Activated CD8-positive, alpha-beta T cell treated with anti-CD3 and anti-CD28 coated beads for 36 hours (primary cell): ENCODE results near the gene LYZL2. TPM values are rescaled to one million over a fixed set of nuclear protein-coding genes. Genes with fewer than 3 reads are reported as not detected.

Source experiments
- ATAC-seq: fragments of 200-7000 bp; cut with Tn5 transposase; one replicate; pipeline ENCODE4 v1.10.0; 2021; ENCODE audit warnings: mild to moderate bottlenecking, moderate library complexity
- CTCF ChIA-PET: fragments of 350-600 bp; sonication (Branson Sonifier 250); formaldehyde crosslinking; loops from one replicate; lab custom pipeline; 2021; ENCODE audit warnings: antibody characterized with exemption; lab: Charles Lee
- POLR2A ChIA-PET: fragments of 350-600 bp; sonication (Branson Sonifier 250); formaldehyde crosslinking; loops from one replicate; lab custom pipeline; 2021; ENCODE audit warnings: antibody characterized with exemption; lab: Charles Lee
- DNase-seq: peaks from one replicate; pipeline ENCODE4 v3.0.0-alpha.2; 2020
- H3K27ac Mint-ChIP-seq: one replicate; pipeline ENCODE4 v1.8.0; 2021; ENCODE audit warnings: mild to moderate bottlenecking, mixed read lengths
- H3K27me3 Mint-ChIP-seq: one replicate; pipeline ENCODE4 v1.8.0; 2021; ENCODE audit warnings: mixed read lengths
- H3K36me3 Mint-ChIP-seq: one replicate; pipeline ENCODE4 v1.8.0; 2021; ENCODE audit warnings: low read depth, mixed read lengths
- H3K4me1 Mint-ChIP-seq: one replicate; pipeline ENCODE4 v1.8.0; 2021; ENCODE audit warnings: low read depth, mixed read lengths
- H3K4me3 Mint-ChIP-seq: one replicate; pipeline ENCODE4 v1.8.0; 2021; ENCODE audit warnings: mild to moderate bottlenecking, moderate library complexity, mixed read lengths
- H3K9me3 Mint-ChIP-seq: one replicate; pipeline ENCODE4 v1.8.0; 2021; ENCODE audit warnings: mixed read lengths
- CTCF ChIP-seq: fragments of 200-600 bp; IDR thresholded peaks from one replicate; pipeline ENCODE4 v1.8.0; 2022; ENCODE audit warnings: antibody characterized with exemption, mild to moderate bottlenecking
- intact Hi-C: fragments of 100-400 bp; cut with micrococcal nuclease; formaldehyde crosslinking; loops from one replicate; pipeline ENCODE4 v1.10.0; 2022
- total RNA-seq, 2 experiments: library from RNA; stranded (reverse); gene quantifications; one replicate each; pipeline ENCODE4 v1.2.3, GENCODE V29; 2021

LYZL2 gene
- total RNA-seq, 2 experiments from 2014 or later: not detected

- CTCF ChIA-PET: interaction anchor here (0.8 to 9.1 kb wide), 8 partner anchors 21 to 258 kb away, joined by 3 to 129 read pairs (median 5); no protein-coding TSS in a partner anchor
- Mint-ChIP-seq H3K9me3 (no peaks in the 10 kb centered on the region), H3K27ac (no peak overlapping the region), H3K36me3 (no peaks in the 10 kb centered on the region), H3K4me3 (peak overlapping the region; percentile 23), H3K4me1 (peaks cover 4% of the 10 kb centered on the region), H3K27me3 (peaks cover 2% of the 10 kb centered on the region)
- POLR2A ChIA-PET: interaction anchor here (0.5 to 0.9 kb wide), 3 partner anchors 56 to 237 kb away, joined by 3 to 4 read pairs (median 3); no protein-coding TSS in a partner anchor
- TF ChIP-seq CTCF: no peak
- intact Hi-C loops: no loop called here
- peak; percentile 7 for DNase-seq
- no peak for ATAC-seq
These were observed 45.7 kb downstream of the LYZL2 start for GRCh38 chr10:30583778-30584415.

DNA sequence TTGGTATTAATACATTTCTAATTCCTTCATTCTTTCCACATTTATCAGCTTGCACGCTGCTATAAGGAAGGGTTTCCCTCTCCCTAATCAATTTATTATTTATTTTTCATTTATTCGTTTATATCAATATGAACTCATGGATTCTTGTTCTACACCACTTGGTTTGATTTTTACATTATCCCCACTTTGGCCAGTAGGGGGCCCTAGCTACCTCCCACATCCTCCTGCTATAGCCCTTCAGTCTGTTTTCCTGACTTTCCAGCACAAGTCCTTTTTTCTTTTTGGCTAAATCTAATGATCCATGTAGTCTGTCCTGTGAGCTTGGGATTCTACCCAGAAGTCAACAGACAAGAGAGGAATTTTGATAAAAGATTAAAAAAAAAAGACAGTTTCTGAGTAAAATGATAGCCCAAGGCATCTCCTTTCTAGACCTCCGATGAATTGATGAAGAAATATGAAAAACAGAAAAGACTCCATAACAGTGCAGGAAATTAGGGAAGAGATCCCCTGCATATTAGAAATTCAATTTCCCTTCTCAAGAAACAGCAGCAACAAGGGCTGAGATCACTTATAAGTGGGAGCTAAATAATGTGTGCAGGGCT lies 47.7 kb downstream of the LYZL2 start:
- CTCF ChIA-PET: interaction anchor here (0.6 to 3.3 kb wide), 47 partner anchors 10 to 332 kb away, joined by 3 to 93 read pairs (median 4); no protein-coding TSS in a partner anchor
- POLR2A ChIA-PET: no interaction called here
- Mint-ChIP-seq H3K27me3 (peaks cover 2% of the 10 kb centered on the region), H3K9me3 (no peaks in the 10 kb centered on the region), H3K36me3 (no peaks in the 10 kb centered on the region), H3K27ac (no peak overlapping the region), H3K4me3 (no peak overlapping the region), H3K4me1 (peaks cover 4% of the 10 kb centered on the region)
- ATAC-seq: no peak
- peak; percentile 37 for DNase-seq
- intact Hi-C loops: no loop called here
- peak; percentile 97 for TF ChIP-seq CTCF

DNA sequence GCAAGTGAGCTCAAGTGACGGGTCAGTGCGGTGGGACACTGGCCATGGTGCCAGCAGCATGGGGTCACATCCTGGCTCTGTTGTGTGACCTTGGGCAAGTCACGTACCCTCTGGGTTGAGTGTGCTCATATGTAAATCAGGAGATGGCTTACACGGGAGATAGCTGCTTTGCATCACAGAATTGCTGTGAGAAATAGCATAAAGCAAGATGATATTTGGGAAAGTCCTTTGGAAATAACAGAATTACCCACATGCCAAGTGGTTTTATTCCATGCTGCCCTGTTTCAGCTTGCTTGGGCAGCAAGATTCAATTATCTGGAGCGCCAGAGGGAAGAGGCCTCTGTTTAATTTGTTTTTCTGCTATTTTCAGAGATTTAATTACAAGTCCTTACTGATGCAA lies 48.9 kb downstream of the LYZL2 start:
- no peaks in the 10 kb centered on the region for H3K36me3 Mint-ChIP-seq
- no peak for ATAC-seq
- H3K27ac Mint-ChIP-seq: no peak overlapping the region
- intact Hi-C loops: no loop called here
- H3K4me1 Mint-ChIP-seq: peaks cover 4% of the 10 kb centered on the region
- H3K9me3 Mint-ChIP-seq: no peaks in the 10 kb centered on the region
- no peak overlapping the region for H3K4me3 Mint-ChIP-seq
- H3K27me3 Mint-ChIP-seq: peaks cover 3% of the 10 kb centered on the region
- TF ChIP-seq CTCF: no peak
- ChIA-PET POLR2A (interaction anchor here (0.5 kb wide), 1 partner anchor 251 kb away, joined by 3 read pairs; no protein-coding TSS in a partner anchor), CTCF (interaction anchor here (0.9 to 3.3 kb wide), 19 partner anchors 10 to 234 kb away, joined by 3 to 93 read pairs (median 10); no protein-coding TSS in a partner anchor)
- DNase-seq: no peak

- no peak for TF ChIP-seq CTCF
- ChIA-PET CTCF (interaction anchor here (1.1 to 3.3 kb wide), 12 partner anchors 9 to 196 kb away, joined by 3 to 93 read pairs (median 14); no protein-coding TSS in a partner anchor), POLR2A (interaction anchor here (0.5 kb wide), 1 partner anchor 251 kb away, joined by 3 read pairs; no protein-coding TSS in a partner anchor)
- Mint-ChIP-seq H3K27me3 (peaks cover 3% of the 10 kb centered on the region), H3K36me3 (no peaks in the 10 kb centered on the region), H3K4me3 (no peak overlapping the region), H3K9me3 (no peaks in the 10 kb centered on the region), H3K27ac (no peak overlapping the region), H3K4me1 (peaks cover 4% of the 10 kb centered on the region)
- no peak for DNase-seq
- intact Hi-C loops: no loop called here
- no peak for ATAC-seq
These were observed 49.3 kb downstream of the LYZL2 start for GRCh38 chr10:30580241-30580640.

DNA sequence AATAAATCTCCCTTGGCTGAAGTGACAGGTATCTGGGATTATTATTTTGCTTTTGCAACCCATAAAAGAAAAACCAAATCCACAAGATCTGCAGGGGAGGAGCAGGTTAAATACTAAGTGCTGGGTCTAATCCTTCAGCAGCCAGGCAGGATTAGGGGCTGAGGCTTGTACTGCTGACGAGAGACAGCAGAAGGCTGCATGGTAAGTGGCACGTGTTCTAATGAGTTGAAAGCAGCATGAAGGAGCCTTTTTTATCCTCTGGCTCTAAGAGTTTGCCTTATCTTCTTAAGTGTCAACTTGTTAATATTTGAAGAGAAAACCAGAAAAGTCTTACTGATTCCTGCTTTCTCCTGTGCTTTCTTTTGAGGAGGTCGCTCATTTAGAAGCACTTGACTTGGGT lies 50.0 kb downstream of the LYZL2 start:
- H3K36me3 Mint-ChIP-seq: no peaks in the 10 kb centered on the region
- H3K27ac Mint-ChIP-seq: no peak overlapping the region
- TF ChIP-seq CTCF: no peak
- no peak for ATAC-seq
- H3K9me3 Mint-ChIP-seq: no peaks in the 10 kb centered on the region
- H3K27me3 Mint-ChIP-seq: peaks cover 3% of the 10 kb centered on the region
- POLR2A ChIA-PET: no interaction called here
- no peak for DNase-seq
- CTCF ChIA-PET: interaction anchor here (2.9 to 3.3 kb wide), 2 partner anchors 12 to 25 kb away, joined by 16 to 93 read pairs; no protein-coding TSS in a partner anchor
- no peak overlapping the region for H3K4me3 Mint-ChIP-seq
- H3K4me1 Mint-ChIP-seq: peaks cover 4% of the 10 kb centered on the region
- intact Hi-C loops: no loop called here
